Left lobe of liver (tissue), 2 donors: ENCODE results near the gene ARL6. TPM values are rescaled to one million over a fixed set of nuclear protein-coding genes. Genes with fewer than 3 reads are reported as not detected.
A peak's percentile ranks its signal among the peaks of the same experiment; 100 is the strongest.
"Not testable (repeated sequence)": the region's sequence is repeated elsewhere in the genome, so short reads cannot be mapped to it uniquely, and the experiment has no call there.

Source experiments
- ATAC-seq: fragments of 200-7000 bp; cut with Tn5 transposase; one replicate; pipeline ENCODE4 v1.9.1; 2020; ENCODE audit warnings: mild to moderate bottlenecking, moderate library complexity
- DNase-seq: peaks from one replicate; pipeline ENCODE4 v3.0.0-alpha.2; 2020; ENCODE audit warnings: low spot score
- total RNA-seq: library from RNA; stranded (reverse); gene quantifications from one replicate; pipeline ENCODE4 v1.2.1, GENCODE V29; 2021
- donor health status: DM: no; HTN: no; CAD: no; lungs with moderate emphysema.
- donor health status: DM: no; HTN: yes; CAD: no.

Gene ARL6
- total RNA-seq, 1 donor from 2014 or later = 2.7 TPM

- DNase-seq = peak; percentile 54
- peak; percentile 47 for ATAC-seq
Observed at GRCh38 chr3:97821287-97821773, 56.8 kb downstream of the ARL6 start.

DNA sequence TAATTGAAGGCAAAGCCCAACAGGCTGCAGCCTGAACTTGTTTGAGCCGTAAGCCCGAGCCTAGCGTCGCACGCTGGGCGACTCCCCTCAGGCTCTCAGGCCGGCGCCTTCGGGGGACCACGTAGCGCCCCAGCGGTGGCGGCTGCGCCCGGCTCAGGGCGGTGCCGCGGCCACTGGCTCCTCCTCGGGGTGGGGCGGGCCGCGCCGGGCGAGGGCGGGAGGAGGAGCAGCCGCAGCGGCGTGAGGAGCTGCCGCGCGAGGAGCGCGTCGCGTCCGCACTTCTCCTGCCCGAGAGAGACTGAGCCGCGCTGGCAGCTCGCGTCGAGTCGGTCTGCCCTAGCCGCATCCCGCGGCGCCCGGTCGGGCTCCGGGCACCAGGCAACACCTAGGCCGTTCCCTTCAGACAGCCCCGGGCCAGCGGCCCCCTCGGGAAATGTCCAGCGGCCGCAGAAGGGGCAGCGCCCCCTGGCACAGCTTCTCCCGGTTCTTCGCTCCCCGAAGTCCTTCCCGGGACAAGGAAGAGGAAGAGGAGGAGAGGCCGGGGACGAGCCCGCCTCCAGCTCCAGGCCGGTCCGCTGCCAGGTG lies 57.3 kb downstream of the ARL6 start, which contains the start of gene CRYBG3:
CRYBG3 (plus strand) TSS at position 238 of the 585 bp plus-strand sequence; CDS start at position 434, 196 bp downstream.
- peak; percentile 97 for ATAC-seq
- DNase-seq = peak; percentile 86

DNA sequence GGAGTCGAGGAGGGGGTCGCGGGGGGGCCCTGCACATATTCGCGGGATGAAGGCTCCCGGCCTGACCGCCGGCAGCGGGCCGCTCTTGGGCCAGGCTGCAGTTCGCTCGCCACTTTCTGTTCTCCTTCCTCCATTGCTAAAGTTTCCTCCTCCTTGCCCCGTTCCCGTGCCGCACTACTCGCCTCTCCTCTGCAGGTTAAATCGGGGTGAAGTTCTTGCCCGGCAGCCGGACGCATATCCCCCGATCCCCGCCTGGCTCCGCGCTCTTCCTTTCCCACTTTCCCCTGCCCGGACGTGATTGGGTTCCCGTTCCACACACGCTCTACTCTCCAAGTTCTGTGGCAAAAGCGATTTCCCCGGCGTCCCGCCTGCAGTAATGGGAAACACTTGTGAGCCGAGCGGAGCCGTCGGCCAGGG lies 57.8 kb downstream of the ARL6 start:
- ATAC-seq (peak; percentile 65), DNase-seq (peak; percentile 66)

DNA sequence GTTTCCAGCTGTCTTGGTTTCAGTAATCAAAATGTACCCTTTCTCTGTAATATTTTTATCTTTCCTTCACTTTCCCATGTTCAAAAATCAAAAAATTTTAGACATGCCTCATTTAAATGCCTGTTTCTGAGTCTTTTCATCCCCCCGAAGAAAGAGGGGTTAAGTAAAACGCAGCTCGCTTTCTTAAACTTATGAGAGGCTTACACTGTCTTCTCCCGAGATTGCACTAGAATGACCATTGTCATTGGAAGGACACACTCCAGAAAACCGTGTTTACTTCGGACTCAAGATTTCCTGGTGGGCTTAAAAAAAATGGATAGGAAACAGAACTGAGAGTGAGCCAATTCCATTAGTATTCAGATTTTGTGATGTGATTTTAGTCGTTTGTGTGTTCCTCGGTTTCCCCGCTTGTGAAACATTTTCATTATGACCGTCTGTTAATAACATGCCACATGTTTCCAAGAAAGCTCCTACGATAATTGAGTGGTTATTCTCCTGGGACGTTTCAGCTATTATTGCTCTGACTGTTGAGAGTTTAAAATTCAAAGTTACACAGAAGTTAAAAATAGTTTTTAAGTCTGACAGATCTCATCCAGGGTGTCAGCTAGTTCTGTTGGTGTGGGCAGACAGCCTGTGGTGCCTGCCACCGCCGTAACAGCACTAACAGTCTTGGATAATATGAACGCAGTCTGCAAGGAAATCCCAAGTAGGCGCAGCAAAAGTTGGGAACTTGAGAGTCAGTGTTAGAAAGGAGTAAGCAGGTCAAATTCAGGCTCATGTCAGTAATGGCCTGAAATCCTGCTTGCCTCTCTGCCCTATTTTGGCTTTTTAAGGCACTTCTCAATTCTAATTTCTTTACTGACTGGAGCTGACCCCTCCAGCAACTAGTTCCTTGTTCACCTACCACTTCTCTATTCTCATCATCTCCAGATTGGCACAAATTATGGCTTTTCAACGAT lies 58.8 kb downstream of the ARL6 start:
- no peak for ATAC-seq
- DNase-seq = no peak

- no peak for ATAC-seq
Observed at GRCh38 chr3:97825101-97825500, 60.5 kb downstream of the ARL6 start.

DNA sequence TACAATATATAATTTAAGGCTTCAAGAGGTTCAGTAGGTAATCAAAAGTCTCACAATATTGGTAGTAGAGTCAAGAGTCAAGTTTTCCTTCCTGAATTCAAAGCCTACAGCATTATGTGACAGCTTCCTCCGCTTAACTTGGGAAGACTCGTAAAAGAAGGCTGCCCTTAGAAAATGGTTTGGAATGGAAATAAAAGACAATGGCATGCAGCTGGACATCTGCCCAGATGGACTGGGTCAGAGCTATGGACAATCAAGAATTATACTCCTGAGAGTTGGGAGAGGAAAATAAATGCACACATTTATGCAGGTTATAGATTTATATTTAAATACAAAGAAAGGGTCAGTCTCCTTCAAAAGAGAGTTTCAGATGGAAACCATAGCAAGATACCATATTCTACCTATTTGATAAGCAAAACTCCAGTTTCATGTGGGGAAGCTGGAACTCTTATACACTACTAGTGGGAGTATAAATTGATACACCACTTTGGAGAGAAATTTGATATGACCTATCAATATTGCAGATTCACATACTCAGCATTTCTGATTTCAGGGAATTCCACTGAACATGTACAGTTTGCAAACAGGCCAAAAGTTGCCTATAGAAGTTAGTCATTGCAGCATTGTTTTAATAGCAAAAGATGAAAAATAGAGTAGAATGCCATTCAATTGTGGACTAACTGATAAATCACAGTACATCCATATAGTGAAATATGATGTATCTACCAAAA lies 63.3 kb downstream of the ARL6 start:
- ATAC-seq = no peak
- DNase-seq = no peak

More at GRCh38 chr3:97825101-97825500, 60.5 kb downstream of the ARL6 start:
- no peak for DNase-seq

- DNase-seq = no peak
Observed at GRCh38 chr3:97829198-97829597, 64.6 kb downstream of the ARL6 start.

GRCh38 chr3:97830638-97831037 lies 66.1 kb downstream of the ARL6 start:
- DNase-seq (no peak), ATAC-seq (no peak)

More at GRCh38 chr3:97829198-97829597, 64.6 kb downstream of the ARL6 start:
- ATAC-seq = no peak

- ATAC-seq (no peak), DNase-seq (no peak)
Observed at GRCh38 chr3:97831140-97831539, 66.6 kb downstream of the ARL6 start.

DNA sequence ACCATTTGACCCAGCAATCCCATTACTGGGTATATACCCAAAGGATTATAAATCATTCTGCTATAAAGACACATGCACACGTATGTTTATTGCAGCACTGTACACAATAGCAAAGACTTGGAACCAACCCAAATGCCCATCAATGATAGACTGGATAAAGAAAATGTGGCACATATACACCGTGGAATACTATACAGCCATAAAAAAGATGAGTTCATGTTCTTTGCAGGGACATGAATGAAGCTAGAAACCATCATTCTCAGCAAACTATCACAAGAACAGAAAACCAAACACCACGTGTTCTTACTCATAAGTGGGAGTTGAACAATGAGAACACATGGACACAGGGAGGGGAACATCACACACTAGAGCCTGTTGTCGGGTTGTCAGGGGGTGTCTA lies 68.6 kb downstream of the ARL6 start:
- DNase-seq, ATAC-seq: not testable (repeated sequence)

- DNase-seq = no peak
- no peak for ATAC-seq
Observed at GRCh38 chr3:97835761-97836160, 71.2 kb downstream of the ARL6 start.

GRCh38 chr3:97838393-97838792 lies 73.8 kb downstream of the ARL6 start:
- no peak for ATAC-seq
- DNase-seq = no peak

DNA sequence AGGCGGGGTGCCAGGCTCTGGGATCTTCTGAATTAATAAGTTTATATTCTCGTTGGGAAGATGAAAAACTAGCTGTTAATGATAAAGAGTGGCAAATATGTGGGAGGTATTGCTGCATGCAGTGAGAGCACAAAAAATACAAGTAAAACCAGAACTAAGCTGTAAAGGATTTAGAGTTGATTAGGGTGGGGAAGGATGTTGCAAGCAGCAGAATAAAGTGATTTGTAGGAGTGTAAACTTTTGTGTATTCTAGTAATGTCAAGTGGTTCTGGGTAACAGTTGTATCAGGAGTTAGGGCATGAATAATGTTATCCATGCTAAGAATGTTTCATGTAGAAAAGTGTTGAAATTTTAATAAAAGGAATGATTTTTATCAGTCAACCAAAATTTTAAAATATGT lies 75.4 kb downstream of the ARL6 start:
- DNase-seq (no peak), ATAC-seq (no peak)

DNA sequence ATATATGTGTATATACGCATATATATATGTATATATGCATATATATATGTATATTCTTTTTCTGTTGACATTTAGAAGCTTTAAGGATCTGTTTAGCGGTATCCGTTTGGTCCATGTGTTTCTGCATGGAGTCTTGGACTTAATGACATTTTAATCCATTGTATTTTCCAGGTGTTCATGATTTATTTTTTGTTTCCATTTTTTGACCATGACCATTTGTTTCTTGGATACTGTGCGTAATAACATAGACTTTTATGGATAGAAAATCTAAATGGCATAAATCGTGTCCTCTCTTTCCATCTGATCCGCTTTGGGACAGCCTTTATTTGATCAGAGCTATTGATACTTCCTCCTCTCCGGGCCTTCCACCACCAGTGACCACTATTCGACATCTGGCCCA lies 76.7 kb downstream of the ARL6 start:
- ATAC-seq = no peak
- DNase-seq = no peak

DNA sequence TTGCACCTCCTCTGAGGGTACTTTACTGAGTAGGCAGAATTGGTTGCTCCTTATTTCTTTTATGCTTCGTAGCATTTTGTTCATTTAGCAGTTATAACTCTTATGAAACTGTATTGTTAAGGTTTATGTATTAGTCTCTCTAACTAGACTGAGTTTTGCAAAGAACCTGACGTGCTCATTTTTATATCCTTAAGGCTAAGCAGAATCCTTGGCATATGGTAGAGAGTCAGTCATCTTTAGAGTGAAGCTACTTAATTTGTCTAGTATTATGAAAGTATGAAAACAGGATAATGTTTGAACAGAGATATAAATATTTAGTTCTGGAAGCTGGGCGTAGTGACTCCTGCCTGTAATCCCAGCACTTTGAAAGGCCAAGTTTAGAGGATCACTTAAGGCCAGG lies 77.4 kb downstream of the ARL6 start:
- no peak for DNase-seq
- ATAC-seq = no peak

DNA sequence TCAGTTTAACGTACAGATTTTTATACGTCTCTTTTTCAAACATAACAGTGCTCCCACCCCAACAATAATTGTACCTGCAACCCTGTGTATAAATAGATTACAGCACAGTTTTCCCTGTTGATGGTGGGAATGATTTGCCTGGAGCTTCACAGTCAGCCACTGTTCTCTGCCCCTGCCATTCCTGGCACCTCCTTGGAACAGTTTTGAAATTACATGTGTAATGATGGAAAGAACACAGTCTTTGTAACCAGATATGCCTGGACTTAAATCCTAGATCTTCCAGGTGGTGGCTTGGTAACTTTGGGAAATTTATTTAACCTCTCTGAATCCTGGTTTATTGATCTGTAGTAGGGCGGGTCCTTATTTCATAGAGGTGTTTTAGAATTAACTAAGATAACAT lies 84.2 kb downstream of the ARL6 start:
- DNase-seq = no peak
- ATAC-seq = no peak

Other genes with a start within 250 kb of the ARL6 start
- gene CRYBG3, start 57.3 kb downstream of the ARL6 start, total RNA-seq = 4.7 TPM
- 10.1 TPM for gene RIOX2, start 207.7 kb downstream of the ARL6 start, total RNA-seq